GM19193 (cell line): ENCODE measurements around the gene PUDP.

Source experiments
- POLR2A ChIP-seq: IDR thresholded peaks from 4 replicates; pipeline ENCODE4 v1.6.1; 2011; ENCODE audit not compliant: insufficient read depth, insufficient read length; ENCODE audit errors: extremely low read depth

The PUDP gene

GRCh38 chrX:7050271-7050670, 97.7 kb downstream of the PUDP start:
- TF ChIP-seq POLR2A: no peak

GRCh38 chrX:7047951-7048350, 100.0 kb downstream of the PUDP start:
- no peak for TF ChIP-seq POLR2A

- TF ChIP-seq POLR2A: no peak
Measured at GRCh38 chrX:7045238-7045955, 102.6 kb downstream of the PUDP start.

GRCh38 chrX:7028246-7028645, 119.7 kb downstream of the PUDP start:
- no peak for TF ChIP-seq POLR2A

GRCh38 chrX:7027071-7027470, 120.9 kb downstream of the PUDP start:
- no peak for TF ChIP-seq POLR2A

GRCh38 chrX:7025471-7025870, 122.5 kb downstream of the PUDP start:
- no peak for TF ChIP-seq POLR2A

- no peak for TF ChIP-seq POLR2A
Measured at GRCh38 chrX:7024850-7025249, 123.1 kb downstream of the PUDP start.

- no peak for TF ChIP-seq POLR2A
Measured at GRCh38 chrX:7021991-7022390, 126.0 kb downstream of the PUDP start.

GRCh38 chrX:7019555-7019954, 128.4 kb downstream of the PUDP start:
- no peak for TF ChIP-seq POLR2A
